Measurements from ENCODE around the gene ACVRL1.

- TF ChIP-seq CTCF (IDR thresholded peaks at IDR 0.05) (peak in 4 of 6 experiments; percentile 23 to 43 (median 28)), POLR2A (IDR thresholded peaks at IDR 0.05) (no peak)
Measured at GRCh38 chr12:51891843-51892242, 15.5 kb upstream of the ACVRL1 start.
